Parathyroid adenoma (tissue), 2 donors: ENCODE results near the gene IL32.

Source experiments
- H2AFZ ChIP-seq: fragments of 300-600 bp; sonication (generic); one replicate; pipeline ENCODE4 v1.7.0; 2017; ENCODE audit warnings: antibody characterized with exemption, mild to moderate bottlenecking
- H3K27ac ChIP-seq: fragments of 300-600 bp; sonication (generic); one replicate; pipeline ENCODE4 v1.7.0; 2017
- H3K27me3 ChIP-seq: fragments of 300-600 bp; sonication (generic); one replicate; pipeline ENCODE4 v1.7.0; 2017; ENCODE audit warnings: low read length; ENCODE audit not compliant: control insufficient read depth, insufficient read depth
- H3K36me3 ChIP-seq: fragments of 300-600 bp; sonication (generic); one replicate; pipeline ENCODE4 v1.7.0; 2017; ENCODE audit warnings: low read length; ENCODE audit not compliant: control insufficient read depth, insufficient read depth
- H3K4me1 ChIP-seq: fragments of 300-600 bp; sonication (generic); one replicate; pipeline ENCODE4 v1.7.0; 2017; ENCODE audit warnings: control low read depth
- H3K4me2 ChIP-seq: fragments of 300-600 bp; sonication (generic); one replicate; pipeline ENCODE4 v1.7.0; 2017; ENCODE audit warnings: low read length
- H3K4me3 ChIP-seq: fragments of 300-600 bp; sonication (generic); one replicate; pipeline ENCODE4 v1.7.0; 2017; ENCODE audit warnings: low read depth, low read length
- H3K79me2 ChIP-seq: fragments of 300-600 bp; sonication (generic); one replicate; pipeline ENCODE4 v1.7.0; 2017; ENCODE audit warnings: control low read depth
- H3K9ac ChIP-seq: fragments of 300-600 bp; sonication (generic); one replicate; pipeline ENCODE4 v1.7.0; 2017; ENCODE audit warnings: mild to moderate bottlenecking
- H3K9me3 ChIP-seq: fragments of 300-600 bp; sonication (generic); one replicate; pipeline ENCODE4 v1.7.0; 2017; ENCODE audit warnings: low read length; ENCODE audit not compliant: control insufficient read depth
- CTCF ChIP-seq: fragments of 300-600 bp; sonication (generic); IDR thresholded peaks from one replicate; pipeline ENCODE4 v1.7.0; 2017; ENCODE audit warnings: antibody characterized with exemption, mild to moderate bottlenecking
- donor health status: primary hyperparathyroidism.

The IL32 gene

GRCh38 chr16:3022208-3022683 is 43.2 kb upstream of the IL32 start:
- Histone ChIP-seq H3K27me3 (no peaks in the 10 kb centered on the region), H2AFZ (no peak overlapping the region), H3K4me3 (no peak overlapping the region), H3K79me2 (no peaks in the 10 kb centered on the region), H3K9ac (no peak overlapping the region), H3K9me3 (no peaks in the 10 kb centered on the region), H3K27ac (peak overlapping the region; percentile 97), H3K36me3 (no peaks in the 10 kb centered on the region), H3K4me2 (peak overlapping the region; percentile 99), H3K4me1 (peaks cover 18% of the 10 kb centered on the region)
- TF ChIP-seq CTCF, result peak; percentile 7

- TF ChIP-seq CTCF, result no peak
- Histone ChIP-seq H3K4me3 (peak overlapping the region; percentile 92), H3K9me3 (no peaks in the 10 kb centered on the region), H3K27ac (peak overlapping the region; percentile 97), H3K4me2 (peak overlapping the region; percentile 99), H3K36me3 (no peaks in the 10 kb centered on the region), H3K9ac (peak overlapping the region; percentile 54), H3K79me2 (no peaks in the 10 kb centered on the region), H3K27me3 (no peaks in the 10 kb centered on the region), H2AFZ (peak overlapping the region; percentile 98), H3K4me1 (peaks cover 18% of the 10 kb centered on the region)
These were observed 42.6 kb upstream of the IL32 start for GRCh38 chr16:3022684-3023414.

GRCh38 chr16:3023415-3023668 is 42.1 kb upstream of the IL32 start:
- Histone ChIP-seq H3K4me3 (peak overlapping the region; percentile 92), H3K36me3 (no peaks in the 10 kb centered on the region), H3K4me2 (peak overlapping the region; percentile 99), H3K27ac (peak overlapping the region; percentile 97), H3K27me3 (no peaks in the 10 kb centered on the region), H3K79me2 (no peaks in the 10 kb centered on the region), H3K4me1 (peaks cover 15% of the 10 kb centered on the region), H3K9ac (peak overlapping the region; percentile 54), H2AFZ (peak overlapping the region; percentile 98), H3K9me3 (no peaks in the 10 kb centered on the region)
- no peak for TF ChIP-seq CTCF

GRCh38 chr16:3023669-3024478 is 41.6 kb upstream of the IL32 start, which contains the start of the genes HCFC1R1 and THOC6:
TSS of gene HCFC1R1 (minus strand) at chr16:3023942. CDS start at chr16:3023941, 1 bp downstream.
TSS of gene THOC6 (plus strand) at chr16:3024035. CDS start at chr16:3024327, 292 bp downstream.
- no peaks in the 10 kb centered on the region for H3K79me2 ChIP-seq
- H2AFZ ChIP-seq, result peak within 1 kb of the TSS; percentile 98
- peak within 1 kb of the TSS; percentile 97 for H3K27ac ChIP-seq
- peak within 1 kb of the TSS; percentile 99 for H3K4me2 ChIP-seq
- peak within 1 kb of the TSS; percentile 92 for H3K4me3 ChIP-seq
- no peaks in the 10 kb centered on the region for H3K36me3 ChIP-seq
- H3K9ac ChIP-seq, result peak within 1 kb of the TSS; percentile 54
- no peaks in the 10 kb centered on the region for H3K9me3 ChIP-seq
- peaks cover 15% of the 10 kb centered on the region for H3K4me1 ChIP-seq
- no peaks in the 10 kb centered on the region for H3K27me3 ChIP-seq
- TF ChIP-seq CTCF, result no peak
